A549 (cell line): ENCODE measurements around the gene AUTS2.

ENCODE experiments used
- ATOH8 ChIP-seq: fragments of 250-450 bp; sonication (Bioruptor Pico); IDR thresholded peaks from 2 replicates; pipeline ENCODE4 v1.5.0; 2020; ENCODE audit warnings: low read depth, mild to moderate bottlenecking, moderate library complexity
- CBX2 ChIP-seq: fragments of 200-600 bp; sonication (generic); IDR thresholded peaks from 2 replicates; pipeline ENCODE4 v1.6.1; 2016; ENCODE audit warnings: low read depth, mild to moderate bottlenecking, borderline replicate concordance
- CEBPB ChIP-seq, 2 experiments: fragments of >200 bp in 1 of 2; sonication (Bioruptor Twin) in 1 of 2; formaldehyde crosslinking in 1 of 2; IDR thresholded peaks; 2 replicates each; pipeline ENCODE4 v1.6.1; 2012 to 2016
- CTCF ChIP-seq: fragments of >200 bp; sonication (Bioruptor Twin); formaldehyde crosslinking; IDR thresholded peaks from 3 replicates; pipeline ENCODE4 v1.5.1; 2016
- JUN ChIP-seq, 2 experiments: fragments of >200 bp; sonication (Bioruptor Twin); formaldehyde crosslinking; IDR thresholded peaks; 2 replicates in 1 of 2; 3 replicates in 1 of 2; pipeline ENCODE4 v1.6.1; 2016 to 2017
- JUNB ChIP-seq: fragments of >200 bp; sonication (Bioruptor Twin); formaldehyde crosslinking; IDR thresholded peaks from 2 replicates; pipeline ENCODE4 v1.6.1; 2016
- PHF8 ChIP-seq: fragments of 200-600 bp; sonication (generic); IDR thresholded peaks from 2 replicates; pipeline ENCODE4 v1.6.1; 2016; ENCODE audit warnings: low read depth, mild to moderate bottlenecking, antibody characterized with exemption, moderate library complexity, borderline replicate concordance
- POLR2A ChIP-seq: IDR thresholded peaks from 2 replicates; pipeline ENCODE4 v1.6.1; 2012; ENCODE audit warnings: mild to moderate bottlenecking, low read length
- POLR2AphosphoS2 ChIP-seq: conservative IDR thresholded peaks from 2 replicates; pipeline ENCODE4 v1.6.1; 2012; ENCODE audit warnings: low read length, improper control_type of control experiment, inconsistent platforms
- RAD21 ChIP-seq, 2 experiments: fragments of >200 bp in 1 of 2; sonication (Bioruptor Twin) in 1 of 2; formaldehyde crosslinking in 1 of 2; IDR thresholded peaks in 1 of 2; conservative IDR thresholded peaks in 1 of 2; 2 replicates in 1 of 2; 3 replicates in 1 of 2; pipeline ENCODE4 v1.6.1; 2012 to 2018; ENCODE audit warnings: inconsistent platforms in 1 of 2
- REST ChIP-seq: fragments of 200-600 bp; sonication (generic); IDR thresholded peaks from 2 replicates; pipeline ENCODE4 v1.6.1; 2016; ENCODE audit warnings: antibody characterized with exemption, mild to moderate bottlenecking, moderate library complexity
- ZFP36 ChIP-seq: fragments of 450-650 bp; IDR thresholded peaks from 2 replicates; pipeline ENCODE4 v1.6.1; 2014; ENCODE audit warnings: borderline replicate concordance; ENCODE audit not compliant: partially characterized antibody

- TF ChIP-seq POLR2A, result no peak
- TF ChIP-seq PHF8, result no peak
- no peak for TF ChIP-seq ATOH8 (CRISPR knock-in tag)
- no peak for TF ChIP-seq RAD21 (conservative IDR thresholded peaks at IDR 0.05 in 1 of 2, IDR thresholded peaks at IDR 0.05 in 1 of 2)
- TF ChIP-seq CEBPB (IDR thresholded peaks at IDR 0.05), result no peak
- TF ChIP-seq CTCF, result no peak
- TF ChIP-seq POLR2AphosphoS2, result no peak
- no peak for TF ChIP-seq ZFP36
- TF ChIP-seq REST, result no peak
- TF ChIP-seq JUNB, result no peak
- TF ChIP-seq JUN (IDR thresholded peaks at IDR 0.05), result no peak
- TF ChIP-seq CBX2, result no peak
Observed at GRCh38 chr7:69591805-69592204, 6.5 kb upstream of the AUTS2 start.
